AG04449 (cell line): ENCODE results near the gene FAM229A.

Experiments
- CTCF ChIA-PET: fragments of 350-600 bp; formaldehyde crosslinking; extraction: SDS; loops from one replicate; lab custom pipeline; 2021; ENCODE audit warnings: antibody characterized with exemption; lab: Yijun Ruan, JAX
- POLR2A ChIA-PET: fragments of 400-600, 350-600 bp; formaldehyde crosslinking; extraction: SDS; loops from one replicate; lab custom pipeline; 2020; ENCODE audit warnings: antibody characterized with exemption, inconsistent platforms; lab: Yijun Ruan, JAX
- DNase-seq: peaks from one replicate; pipeline ENCODE4 v3.0.0-alpha.2; 2010; ENCODE audit warnings: low read depth, low spot score
- H3K4me3 ChIP-seq: 2 replicates; pipeline ENCODE4 v1.5.1; 2011; ENCODE audit warnings: low read depth, mild to moderate bottlenecking, control low read depth, low read length
- TF ChIP-seq, protein P1 (sequence below): IDR thresholded peaks from one replicate; pipeline ENCODE4 v1.5.1; 2011; ENCODE audit warnings: mild to moderate bottlenecking, moderate library complexity, low read length, control low read depth, inconsistent platforms; ENCODE audit not compliant: insufficient read depth; ENCODE audit errors: missing control alignments

The FAM229A gene

DNA sequence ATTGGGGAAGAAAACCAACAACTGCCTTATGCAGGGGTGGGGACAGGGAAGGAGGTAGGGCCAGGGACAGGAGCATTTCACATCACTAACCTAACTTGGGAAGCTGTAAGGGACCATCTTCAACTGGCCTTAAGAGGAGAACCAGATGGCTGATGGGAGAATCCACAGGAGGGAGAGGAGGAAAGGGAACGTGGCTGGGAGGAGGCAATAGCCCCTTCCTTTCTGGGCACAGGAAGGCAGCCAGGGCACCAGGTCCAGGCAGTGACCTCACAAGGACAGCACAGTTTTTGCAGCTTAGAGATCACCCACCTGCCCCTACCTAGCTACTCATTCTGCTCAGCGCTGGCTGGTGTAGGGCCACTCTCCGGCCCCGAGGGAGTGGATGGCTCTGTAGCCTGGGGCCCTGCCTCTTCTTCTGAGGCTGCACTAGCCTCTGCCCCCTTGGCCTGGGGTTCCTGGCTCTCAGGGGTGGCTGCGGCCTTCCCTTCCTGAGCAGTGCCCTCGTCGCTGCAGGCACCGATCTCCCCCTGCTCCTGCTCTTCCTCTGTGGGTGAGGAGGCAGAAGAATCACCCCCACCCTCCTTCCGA lies 27.9 kb downstream of the FAM229A start:
- POLR2A ChIA-PET: interaction anchor here (0.8 kb wide), 1 partner anchor 98 kb away, joined by 3 read pairs; no protein-coding TSS in a partner anchor
- TF ChIP-seq, protein P1, sequence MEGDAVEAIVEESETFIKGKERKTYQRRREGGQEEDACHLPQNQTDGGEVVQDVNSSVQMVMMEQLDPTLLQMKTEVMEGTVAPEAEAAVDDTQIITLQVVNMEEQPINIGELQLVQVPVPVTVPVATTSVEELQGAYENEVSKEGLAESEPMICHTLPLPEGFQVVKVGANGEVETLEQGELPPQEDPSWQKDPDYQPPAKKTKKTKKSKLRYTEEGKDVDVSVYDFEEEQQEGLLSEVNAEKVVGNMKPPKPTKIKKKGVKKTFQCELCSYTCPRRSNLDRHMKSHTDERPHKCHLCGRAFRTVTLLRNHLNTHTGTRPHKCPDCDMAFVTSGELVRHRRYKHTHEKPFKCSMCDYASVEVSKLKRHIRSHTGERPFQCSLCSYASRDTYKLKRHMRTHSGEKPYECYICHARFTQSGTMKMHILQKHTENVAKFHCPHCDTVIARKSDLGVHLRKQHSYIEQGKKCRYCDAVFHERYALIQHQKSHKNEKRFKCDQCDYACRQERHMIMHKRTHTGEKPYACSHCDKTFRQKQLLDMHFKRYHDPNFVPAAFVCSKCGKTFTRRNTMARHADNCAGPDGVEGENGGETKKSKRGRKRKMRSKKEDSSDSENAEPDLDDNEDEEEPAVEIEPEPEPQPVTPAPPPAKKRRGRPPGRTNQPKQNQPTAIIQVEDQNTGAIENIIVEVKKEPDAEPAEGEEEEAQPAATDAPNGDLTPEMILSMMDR: no peak
- DNase-seq: no peak
- peak overlapping the region; percentile 77 for H3K4me3 ChIP-seq
- CTCF ChIA-PET: interaction anchor here (0.6 to 1.5 kb wide), 4 partner anchors 11 to 60 kb away, joined by 3 read pairs; partner anchors contain the start of gene BSDC1

DNA sequence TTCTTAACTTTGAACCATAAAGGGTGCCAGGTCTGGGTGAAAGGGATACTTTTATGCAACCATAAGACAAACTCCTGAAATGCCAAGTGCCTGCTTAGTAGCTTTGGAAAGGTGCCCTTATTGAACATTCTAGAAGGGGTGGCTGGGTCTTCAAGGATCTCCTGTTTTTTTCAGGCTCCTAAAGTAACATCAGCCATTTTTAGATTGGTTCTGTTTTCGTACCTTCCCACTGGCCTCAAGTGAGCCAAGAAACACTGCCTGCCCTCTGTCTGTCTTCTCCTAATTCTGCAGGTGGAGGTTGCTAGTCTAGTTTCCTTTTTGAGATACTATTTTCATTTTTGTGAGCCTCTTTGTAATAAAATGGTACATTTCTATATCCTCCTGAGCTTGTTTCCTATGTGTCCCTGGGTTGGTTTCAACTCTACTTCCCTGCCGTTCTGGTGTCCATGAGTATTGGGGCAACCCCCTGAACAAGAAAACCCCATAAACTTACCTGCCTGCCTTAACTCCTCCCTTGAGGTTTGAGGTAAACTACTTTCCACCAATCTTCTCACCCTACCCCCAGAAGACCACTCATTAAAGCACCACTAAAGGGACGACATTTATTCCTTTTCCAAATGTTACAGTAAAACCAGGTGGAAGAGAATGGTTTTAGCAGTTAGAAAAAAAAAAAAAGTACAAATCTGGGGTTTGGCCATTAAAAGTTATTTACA lies 28.9 kb downstream of the FAM229A start:
- DNase-seq: no peak
- CTCF ChIA-PET: interaction anchor here (1.1 to 3.6 kb wide), 6 partner anchors 11 to 117 kb away, joined by 3 to 26 read pairs (median 4); no protein-coding TSS in a partner anchor
- POLR2A ChIA-PET: interaction anchor here (0.7 to 0.8 kb wide), 2 partner anchors 12 to 97 kb away, joined by 3 to 4 read pairs; no protein-coding TSS in a partner anchor
- H3K4me3 ChIP-seq: no peak overlapping the region; the same call in 1 of the 2 replicates
- TF ChIP-seq, protein P1: no peak

DNA sequence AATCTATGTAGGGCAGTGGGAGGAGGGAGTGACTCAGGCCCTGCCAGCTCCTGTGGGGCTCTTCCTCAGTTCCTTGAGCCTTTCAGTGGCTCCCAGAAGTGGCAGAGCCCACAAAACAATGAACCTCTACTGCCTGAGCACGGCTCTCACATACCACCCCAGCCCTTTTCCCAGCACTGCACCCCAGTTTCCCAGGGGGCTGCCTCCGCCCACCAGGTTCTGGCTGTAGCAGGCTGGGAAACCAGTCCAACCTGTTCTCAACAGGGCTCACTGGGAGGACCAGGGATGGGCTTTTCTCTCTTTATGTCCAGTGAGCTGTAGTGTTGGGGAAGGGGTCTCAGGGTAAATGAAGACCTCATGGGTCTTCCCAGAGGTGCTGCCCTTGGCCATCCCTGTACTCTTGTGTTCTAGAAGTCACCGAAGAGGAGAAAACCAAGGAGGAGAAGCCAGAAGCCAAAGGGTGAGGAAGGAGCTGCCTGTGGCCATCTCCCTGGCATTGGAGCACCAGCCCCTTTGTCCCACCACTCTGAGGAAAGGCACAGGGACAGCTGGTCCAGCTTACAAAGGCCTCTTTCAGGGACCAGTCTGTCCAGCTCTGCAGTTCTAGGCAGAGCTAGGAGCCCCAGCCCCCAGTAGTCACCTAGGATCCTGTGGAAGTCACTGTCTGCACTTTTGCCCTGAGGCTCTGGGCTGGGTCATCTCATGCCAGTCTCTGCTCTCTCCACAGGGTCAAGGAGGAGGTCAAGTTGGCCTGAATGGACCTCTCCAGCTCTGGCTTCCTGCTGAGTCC lies 29.8 kb downstream of the FAM229A start:
- ChIA-PET CTCF (interaction anchor here (1.1 to 3.6 kb wide), 6 partner anchors 10 to 117 kb away, joined by 3 to 26 read pairs (median 4); no protein-coding TSS in a partner anchor), POLR2A (interaction anchor here (1.5 to 1.9 kb wide), 3 partner anchors 10 to 152 kb away, joined by 4 to 5 read pairs (median 5); partner anchors contain the start of gene FAM167B)
- no peak for DNase-seq
- no peak overlapping the region for H3K4me3 ChIP-seq
- TF ChIP-seq, protein P1: no peak

DNA sequence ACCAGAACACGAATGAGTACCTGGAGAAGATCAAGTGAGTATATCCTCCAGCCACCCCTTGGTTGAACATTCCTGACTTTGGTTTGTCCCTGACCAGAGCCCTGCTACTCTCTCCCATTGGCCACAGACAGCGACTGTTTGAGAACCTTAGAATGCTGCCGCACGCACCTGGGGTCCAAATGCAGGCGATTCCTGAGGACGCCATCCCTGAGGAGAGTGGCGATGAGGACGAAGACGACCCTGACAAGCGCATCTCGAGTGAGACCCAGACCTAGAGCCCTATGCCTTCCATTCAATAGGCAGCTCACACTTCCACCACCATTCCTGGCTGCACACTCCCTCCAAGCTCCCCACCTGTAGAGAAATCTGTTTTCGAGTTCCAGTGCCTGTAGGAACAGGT lies 30.7 kb downstream of the FAM229A start:
- POLR2A ChIA-PET: interaction anchor here (0.6 to 1.9 kb wide), 4 partner anchors 9 to 151 kb away, joined by 4 to 5 read pairs (median 4); partner anchors contain the start of gene FAM167B
- H3K4me3 ChIP-seq: no peak overlapping the region
- CTCF ChIA-PET: interaction anchor here (1.1 to 3.6 kb wide), 5 partner anchors 9 to 116 kb away, joined by 3 to 26 read pairs (median 5); no protein-coding TSS in a partner anchor
- DNase-seq: no peak
- TF ChIP-seq, protein P1: no peak

DNA sequence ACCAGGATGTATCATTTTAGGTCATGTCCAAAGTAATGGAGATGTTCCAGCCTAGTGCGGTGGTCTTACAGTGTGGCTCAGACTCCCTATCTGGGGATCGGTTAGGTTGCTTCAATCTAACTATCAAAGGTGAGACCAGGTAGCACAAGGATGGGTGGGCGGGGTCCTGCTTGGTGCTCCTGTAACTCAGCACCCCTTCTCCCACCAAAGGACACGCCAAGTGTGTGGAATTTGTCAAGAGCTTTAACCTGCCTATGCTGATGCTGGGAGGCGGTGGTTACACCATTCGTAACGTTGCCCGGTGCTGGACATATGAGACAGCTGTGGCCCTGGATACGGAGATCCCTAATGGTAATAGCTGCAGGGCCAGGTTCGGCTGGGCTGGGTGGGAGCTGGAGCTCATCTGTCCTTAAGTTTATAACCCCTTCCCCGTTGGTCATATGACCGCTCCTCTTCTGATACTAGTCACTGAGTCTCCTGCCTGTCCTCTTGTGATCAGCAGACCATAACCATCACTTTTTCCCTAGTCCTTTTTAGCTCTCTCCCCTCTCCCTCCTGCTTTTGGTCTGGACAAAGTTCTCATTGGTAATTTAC lies 31.6 kb downstream of the FAM229A start:
- DNase-seq: no peak
- TF ChIP-seq, protein P1: no peak
- CTCF ChIA-PET: interaction anchor here (1.1 to 3.6 kb wide), 4 partner anchors 8 to 115 kb away, joined by 3 to 26 read pairs (median 12); no protein-coding TSS in a partner anchor
- H3K4me3 ChIP-seq: no peak overlapping the region
- POLR2A ChIA-PET: interaction anchor here (0.6 to 1.9 kb wide), 4 partner anchors 8 to 150 kb away, joined by 3 to 5 read pairs (median 4); no protein-coding TSS in a partner anchor
